Right atrium auricular region (tissue), 2 donors: ENCODE results near the gene ASH1L. TPM values are rescaled to one million over a fixed set of nuclear protein-coding genes. Genes with fewer than 3 reads are reported as not detected.
A peak's percentile ranks its signal among the peaks of the same experiment; 100 is the strongest.
"Not testable (repeated sequence)": the region's sequence is repeated elsewhere in the genome, so short reads cannot be mapped to it uniquely, and the experiment has no call there.

Source experiments
- DNase-seq: peaks from one replicate; pipeline ENCODE4 v3.0.0-alpha.2; 2019; ENCODE audit warnings: low spot score
- H3K27ac ChIP-seq, 2 donors: fragments of 200-600 bp; sonication (generic); 1 replicate in 1 of 2; 2 replicates in 1 of 2; pipeline ENCODE4 v1.5.1; 2016 to 2019
- H3K27me3 ChIP-seq, 2 donors: fragments of 200-600 bp; sonication (generic); one replicate each; pipeline versions ENCODE4 v1.5.1 to v1.6.0; 2017 to 2019
- H3K36me3 ChIP-seq: fragments of 200-600 bp; sonication (generic); one replicate; pipeline ENCODE4 v1.5.1; 2016
- H3K4me1 ChIP-seq, 2 donors: fragments of 200-600 bp; sonication (generic); one replicate each; pipeline versions ENCODE4 v1.5.1 to v1.6.0; 2017 to 2019
- H3K4me3 ChIP-seq, 2 donors: fragments of 200-600 bp; sonication (generic); 1 replicate in 1 of 2; 2 replicates in 1 of 2; pipeline ENCODE4 v1.5.1; 2017 to 2019; ENCODE audit warnings: mild to moderate bottlenecking in 1 of 2, moderate library complexity in 1 of 2
- H3K9me3 ChIP-seq, 2 donors: fragments of 200-600 bp; sonication (generic); one replicate each; pipeline ENCODE4 v1.5.1; 2019
- total RNA-seq, 2 donors: library from RNA; depleted of rRNA; stranded (reverse); fragments of >200 nt; gene quantifications; one replicate each; pipeline ENCODE4 v1.1.0, GENCODE V29; 2016
- TF ChIP-seq, protein P1 (sequence below), 2 donors: fragments of 200-600 bp; sonication (generic); IDR thresholded peaks; one replicate each; pipeline ENCODE4 v1.5.1; 2019; ENCODE audit warnings: antibody characterized with exemption in 2 of 2

The ASH1L gene
- total RNA-seq, 2 donors from 2014 or later: 37.2 to 50.2 TPM

DNA sequence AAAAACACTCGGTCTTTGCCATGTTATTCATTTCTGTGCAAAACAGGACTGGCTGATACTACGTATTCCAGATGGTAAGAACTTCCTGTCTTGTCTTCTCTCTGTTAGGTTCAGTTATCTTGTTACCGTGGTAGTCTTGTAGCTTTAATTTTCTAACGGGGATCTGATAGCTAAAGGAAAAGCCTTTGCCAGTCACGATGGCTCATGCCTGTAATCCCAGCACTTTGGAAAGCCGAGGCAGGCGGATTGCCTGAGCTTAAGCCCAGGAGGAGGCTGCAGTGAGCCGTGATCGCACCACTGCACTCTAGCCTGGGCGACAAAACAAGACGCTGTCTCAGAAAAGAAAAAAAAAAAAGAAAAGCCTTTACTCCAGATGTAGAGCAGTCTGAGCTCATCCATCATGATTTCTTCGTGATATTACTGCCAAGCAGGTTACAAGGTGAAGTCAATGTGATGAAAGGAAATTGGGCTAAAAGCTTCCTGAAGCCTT lies 36.3 kb upstream of the ASH1L start:
- DNase-seq: no peak
- no peak overlapping the region for H3K27ac ChIP-seq
- no peak overlapping the region for H3K4me3 ChIP-seq

DNA sequence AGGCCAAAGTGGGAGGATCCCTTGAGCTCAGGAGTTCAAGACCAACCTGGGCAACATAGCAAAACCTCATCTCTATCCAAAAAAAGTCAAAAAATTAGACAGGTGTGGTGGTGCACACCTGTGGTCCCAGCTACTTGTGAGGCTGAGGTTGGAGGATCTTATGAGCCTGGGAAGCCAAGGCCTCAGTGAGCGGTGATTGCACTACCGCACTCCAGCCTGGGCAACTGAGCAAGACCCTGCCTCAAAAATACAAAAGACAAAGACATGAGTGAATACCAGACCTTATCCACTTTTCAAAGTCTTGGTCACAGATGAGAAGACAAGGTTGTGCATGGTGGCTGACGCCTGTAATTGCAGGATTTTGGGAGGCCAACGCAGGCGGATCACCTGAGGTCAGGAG lies 34.3 kb upstream of the ASH1L start:
- no peak for DNase-seq

More for the DNA sequence above, 36.3 kb upstream of the ASH1L start:
- Histone ChIP-seq H3K9me3 (no peaks in the 10 kb centered on the region), H3K4me1 (peaks cover 0 to 5% of the 10 kb centered on the region in 2 donors), H3K36me3 (no peaks in the 10 kb centered on the region), H3K27me3 (no peaks in the 10 kb centered on the region)
- TF ChIP-seq, protein P1, sequence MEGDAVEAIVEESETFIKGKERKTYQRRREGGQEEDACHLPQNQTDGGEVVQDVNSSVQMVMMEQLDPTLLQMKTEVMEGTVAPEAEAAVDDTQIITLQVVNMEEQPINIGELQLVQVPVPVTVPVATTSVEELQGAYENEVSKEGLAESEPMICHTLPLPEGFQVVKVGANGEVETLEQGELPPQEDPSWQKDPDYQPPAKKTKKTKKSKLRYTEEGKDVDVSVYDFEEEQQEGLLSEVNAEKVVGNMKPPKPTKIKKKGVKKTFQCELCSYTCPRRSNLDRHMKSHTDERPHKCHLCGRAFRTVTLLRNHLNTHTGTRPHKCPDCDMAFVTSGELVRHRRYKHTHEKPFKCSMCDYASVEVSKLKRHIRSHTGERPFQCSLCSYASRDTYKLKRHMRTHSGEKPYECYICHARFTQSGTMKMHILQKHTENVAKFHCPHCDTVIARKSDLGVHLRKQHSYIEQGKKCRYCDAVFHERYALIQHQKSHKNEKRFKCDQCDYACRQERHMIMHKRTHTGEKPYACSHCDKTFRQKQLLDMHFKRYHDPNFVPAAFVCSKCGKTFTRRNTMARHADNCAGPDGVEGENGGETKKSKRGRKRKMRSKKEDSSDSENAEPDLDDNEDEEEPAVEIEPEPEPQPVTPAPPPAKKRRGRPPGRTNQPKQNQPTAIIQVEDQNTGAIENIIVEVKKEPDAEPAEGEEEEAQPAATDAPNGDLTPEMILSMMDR (IDR thresholded peaks at IDR 0.05): no peak

DNA sequence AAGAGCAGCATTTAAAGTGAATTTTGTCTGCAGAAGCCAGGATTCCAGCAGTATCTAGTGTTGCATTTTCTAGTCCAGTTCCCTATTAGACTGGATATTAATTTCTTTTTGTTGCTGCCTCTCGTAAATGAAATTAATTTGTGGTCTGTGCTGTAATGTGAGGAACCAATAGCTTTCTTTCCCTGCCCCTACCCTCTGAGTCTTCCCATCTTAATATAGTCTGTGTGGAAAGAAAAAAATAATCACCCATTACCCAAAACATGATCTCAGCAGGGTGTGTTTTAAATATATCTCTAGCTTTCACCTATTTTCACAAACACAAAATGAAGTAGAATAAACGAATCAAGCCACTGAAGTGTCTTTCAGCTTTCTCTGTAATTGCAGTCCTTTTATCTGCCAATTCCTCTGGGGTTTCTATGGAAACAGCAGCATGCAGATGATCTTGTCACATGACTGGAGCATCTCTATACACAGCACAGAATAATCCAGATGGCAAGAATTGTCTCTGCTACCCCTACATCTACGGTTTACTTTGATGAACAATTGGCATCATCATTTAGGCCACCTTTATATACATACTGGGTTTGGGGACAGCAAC lies 33.4 kb upstream of the ASH1L start:
- not testable (repeated sequence) for H3K9me3 ChIP-seq, H3K4me1 ChIP-seq, H3K27ac ChIP-seq, DNase-seq, H3K27me3 ChIP-seq, H3K4me3 ChIP-seq, H3K36me3 ChIP-seq

More for the DNA sequence above, 34.3 kb upstream of the ASH1L start:
- TF ChIP-seq, protein P1 (IDR thresholded peaks at IDR 0.05): no peak
- Histone ChIP-seq H3K4me1 (peaks cover 0 to 5% of the 10 kb centered on the region in 2 donors), H3K9me3 (no peaks in the 10 kb centered on the region), H3K27ac (no peak overlapping the region), H3K36me3 (no peaks in the 10 kb centered on the region), H3K4me3 (no peak overlapping the region), H3K27me3 (no peaks in the 10 kb centered on the region)

DNA sequence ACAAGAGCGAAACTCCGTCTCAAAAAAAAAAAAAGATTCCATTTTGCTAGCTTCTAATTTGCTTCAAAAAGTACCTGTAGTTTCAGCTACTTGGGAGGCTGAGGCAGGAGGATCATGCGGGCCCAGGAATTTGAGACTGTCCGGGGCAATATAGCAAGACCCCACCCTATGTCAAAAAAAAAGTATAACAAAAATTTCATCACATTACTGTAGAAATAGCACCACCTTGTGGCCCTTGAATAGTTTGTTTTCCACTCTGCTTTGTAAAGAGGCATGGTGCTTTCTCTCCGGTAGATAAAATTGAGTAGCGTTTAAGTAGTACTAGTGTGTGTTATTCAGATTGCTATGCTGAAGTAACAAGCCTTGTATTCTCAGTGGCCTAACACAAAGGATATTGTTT lies 29.2 kb upstream of the ASH1L start:
- H3K36me3 ChIP-seq: no peaks in the 10 kb centered on the region
- H3K4me3 ChIP-seq: no peak overlapping the region
- no peak overlapping the region for H3K27ac ChIP-seq
- TF ChIP-seq, protein P1 (IDR thresholded peaks at IDR 0.05): peak; percentile 27 to 64
- no peak for DNase-seq
- H3K9me3 ChIP-seq: no peaks in the 10 kb centered on the region
- H3K27me3 ChIP-seq: no peaks in the 10 kb centered on the region
- H3K4me1 ChIP-seq: no peaks in the 10 kb centered on the region

DNA sequence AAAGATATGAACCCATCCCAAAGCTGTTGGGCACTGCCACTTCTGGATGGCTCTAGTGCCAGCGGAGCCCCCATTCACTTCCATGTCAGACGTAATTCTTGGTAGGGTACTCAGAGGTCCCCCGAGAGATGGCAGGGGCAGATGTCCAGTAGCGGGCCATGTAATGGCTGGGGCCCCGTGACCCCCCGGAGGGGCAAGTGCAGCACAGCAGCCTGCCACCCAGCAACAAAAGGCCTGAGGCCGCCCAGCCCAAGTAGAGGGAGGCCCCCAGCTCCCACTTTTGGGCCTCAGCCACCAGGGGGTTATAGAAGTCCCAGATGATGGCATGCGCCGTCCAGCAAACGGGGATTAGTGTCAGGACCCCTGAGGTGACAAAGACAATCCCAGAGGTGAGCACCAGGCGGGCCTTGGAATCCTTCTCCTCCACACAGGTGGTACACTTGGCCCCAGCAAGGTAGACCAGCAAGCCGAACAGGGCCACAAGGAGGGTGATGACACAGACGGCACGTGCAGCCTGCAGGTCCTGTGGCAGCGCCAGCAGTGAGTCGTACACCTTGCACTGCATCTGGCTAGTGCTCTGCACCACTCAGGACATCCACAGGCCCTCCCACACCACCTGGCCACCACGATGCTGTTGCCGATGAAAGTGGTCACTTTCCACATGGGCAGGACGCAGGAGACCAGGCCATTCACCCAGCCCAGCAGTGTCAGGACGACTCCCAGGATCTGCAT lies 28.1 kb upstream of the ASH1L start:
- not testable (repeated sequence) for H3K9me3 ChIP-seq, H3K36me3 ChIP-seq, H3K27me3 ChIP-seq, H3K4me1 ChIP-seq, H3K27ac ChIP-seq, H3K4me3 ChIP-seq, DNase-seq

DNA sequence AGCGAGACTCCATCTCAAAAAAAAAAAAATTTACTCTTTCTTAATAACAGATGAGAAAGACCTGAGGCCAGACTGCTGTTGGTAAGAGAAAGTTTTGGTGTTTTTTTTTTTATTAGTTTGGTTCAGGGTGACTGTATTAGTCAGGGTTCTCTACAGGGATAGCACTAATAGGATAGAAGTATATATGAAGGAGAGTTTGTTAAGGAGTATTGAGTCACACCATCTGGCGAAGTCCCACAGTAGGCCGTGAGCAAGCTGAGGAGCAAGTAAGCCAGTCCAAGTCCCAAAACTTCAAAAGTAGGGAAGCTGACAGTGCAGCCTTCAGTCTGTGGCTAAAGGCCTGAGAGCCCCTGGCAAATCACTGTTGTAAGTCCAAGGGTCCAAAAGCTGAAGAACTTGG lies 26.7 kb upstream of the ASH1L start:
- not testable (repeated sequence) for H3K27me3 ChIP-seq, H3K36me3 ChIP-seq, H3K9me3 ChIP-seq, H3K4me1 ChIP-seq, H3K4me3 ChIP-seq, H3K27ac ChIP-seq, DNase-seq

DNA sequence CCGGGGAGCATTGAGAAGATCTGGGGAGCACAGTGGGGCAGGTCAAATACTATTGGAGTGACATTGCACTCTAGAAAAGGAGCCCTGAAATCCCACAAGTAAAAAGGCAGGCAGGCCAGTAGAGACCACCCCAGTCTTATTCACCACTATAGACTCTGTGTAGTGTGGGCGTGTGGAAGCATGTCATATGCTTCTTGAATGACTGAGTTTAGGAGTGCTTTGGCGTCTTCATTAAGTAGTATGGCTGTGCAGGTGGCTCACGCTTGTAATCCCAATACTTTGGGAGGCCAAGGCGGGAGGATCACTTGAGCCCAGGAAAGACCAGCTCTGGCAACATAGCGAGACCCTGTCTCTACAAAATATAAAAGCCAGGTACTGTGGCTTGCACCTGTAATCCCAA lies 21.2 kb upstream of the ASH1L start:
- not testable (repeated sequence) for H3K4me1 ChIP-seq, H3K36me3 ChIP-seq, H3K27ac ChIP-seq, DNase-seq, H3K4me3 ChIP-seq, H3K9me3 ChIP-seq, H3K27me3 ChIP-seq

DNA sequence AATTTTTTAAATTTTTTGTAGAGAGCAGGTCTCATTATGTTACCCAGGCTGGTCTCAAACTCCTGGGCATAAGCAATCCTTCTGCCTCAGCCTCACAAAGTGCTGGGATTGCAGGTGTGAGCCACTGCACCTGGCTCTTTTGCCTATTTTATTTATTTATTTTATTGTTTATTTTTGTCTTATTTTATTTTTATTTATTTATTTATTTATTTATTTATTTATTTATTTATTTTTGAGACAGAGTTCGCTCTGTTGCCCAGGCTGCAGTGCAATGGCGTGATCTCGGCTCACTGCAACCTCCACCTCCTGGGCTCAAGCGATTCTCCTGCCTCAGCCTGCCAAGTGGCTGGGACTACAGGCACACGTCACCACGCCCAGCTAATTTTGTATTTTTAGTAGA lies 13.0 kb upstream of the ASH1L start:
- not testable (repeated sequence) for DNase-seq, H3K27me3 ChIP-seq, H3K4me3 ChIP-seq, H3K27ac ChIP-seq, H3K9me3 ChIP-seq, H3K36me3 ChIP-seq, H3K4me1 ChIP-seq
